Left lung (tissue), 10 donors: ENCODE results near the gene PRRT3. TPM values are rescaled to one million over a fixed set of nuclear protein-coding genes. Genes with fewer than 3 reads are reported as not detected.
A peak's percentile ranks its signal among the peaks of the same experiment; 100 is the strongest.

Source experiments
- ATAC-seq: fragments of 200-7000 bp; cut with Tn5 transposase; one replicate; pipeline ENCODE4 v1.9.1; 2020; ENCODE audit warnings: moderate library complexity
- DNase-seq, 4 donors: peaks; one replicate each; pipeline ENCODE4 v3.0.0-alpha.2; 2013 to 2020
- H3K27ac ChIP-seq, 2 donors: fragments of 200-600 bp; sonication (generic) in 1 of 2; one replicate each; pipeline versions ENCODE4 v1.5.0 to v1.8.0; 2020 to 2021
- H3K27me3 ChIP-seq, 2 donors: fragments of 200-600 bp; sonication (generic) in 1 of 2; one replicate each; pipeline versions ENCODE4 v1.5.0 to v1.8.0; 2020 to 2021
- H3K36me3 ChIP-seq, 2 donors: fragments of 200-600 bp; sonication (generic) in 1 of 2; one replicate each; pipeline versions ENCODE4 v1.5.0 to v1.8.0; 2020 to 2021
- H3K4me1 ChIP-seq, 2 donors: fragments of 200-600 bp; one replicate each; pipeline ENCODE4 v1.8.0; 2021
- H3K4me3 ChIP-seq, 2 donors: fragments of 200-600 bp; sonication (generic) in 1 of 2; one replicate each; pipeline versions ENCODE4 v1.5.0 to v1.8.0; 2020 to 2021; ENCODE audit warnings: mild to moderate bottlenecking in 1 of 2
- H3K9me3 ChIP-seq, 2 donors: fragments of 200-600 bp; sonication (generic) in 1 of 2; one replicate each; pipeline versions ENCODE4 v1.5.0 to v1.8.0; 2020 to 2021
- CTCF ChIP-seq, 2 donors: fragments of 200-600 bp; sonication (generic) in 1 of 2; IDR thresholded peaks; one replicate each; pipeline versions ENCODE4 v1.5.0 to v1.8.0; 2021; ENCODE audit warnings: antibody characterized with exemption in 2 of 2
- intact Hi-C, 2 donors: fragments of 100-400 bp; cut with DNase I; formaldehyde crosslinking; loops; one replicate each; pipeline versions ENCODE4 v1.11.2 to v1.14.2; 2022
- polyA plus RNA-seq, 6 donors: library from polyadenylated mRNA; unstranded; fragments of 120-200 nt; gene quantifications; one replicate each; pipeline ENCODE4 v1.2.1, GENCODE V29; 2013; ENCODE audit not compliant: insufficient read length in 6 of 6
- total RNA-seq, 2 donors: library from RNA; stranded (reverse); fragmentation: NEBNext Ultra II Directional; extraction: Animal tissue kit (Norgen Biotek cat#: 25700); gene quantifications; one replicate each; pipeline ENCODE4 v1.2.1, GENCODE V29; 2021
- donor health status: DM: no; HTN: yes; CAD: no.
- donor health status: DM: no; HTN: no; CAD: no.

The PRRT3 gene
- total and polyA plus RNA-seq, 8 donors: 1.8 to 4.6 (median 4.2) TPM

DNA sequence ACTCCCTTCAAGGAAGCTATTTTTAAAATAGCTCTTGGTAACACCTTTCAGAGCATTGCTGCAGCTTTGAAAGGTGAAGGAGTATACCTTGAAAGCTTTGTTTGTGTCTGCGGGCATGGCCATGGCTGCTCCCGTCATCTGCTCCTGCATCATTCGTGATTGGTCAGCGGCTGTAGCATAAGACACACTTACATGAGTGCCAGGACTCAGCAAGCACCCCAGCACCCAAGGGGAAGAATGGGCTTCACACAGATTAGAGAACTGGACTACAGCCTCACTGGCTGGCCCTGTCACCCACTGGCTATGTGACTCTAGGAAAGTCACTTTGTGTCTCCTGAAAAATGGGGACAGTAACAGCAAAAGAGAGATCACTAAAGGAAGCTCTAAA is 17.4 kb upstream of the PRRT3 start:
- Histone ChIP-seq H3K4me3 (no peak overlapping the region), H3K9me3 (no peaks in the 10 kb centered on the region), H3K4me1 (no peaks in the 10 kb centered on the region), H3K27ac (peak overlapping the region; percentile 43 to 50), H3K36me3 (peaks cover 5 to 95% of the 10 kb centered on the region in 2 donors), H3K27me3 (no peaks in the 10 kb centered on the region)
- intact Hi-C loops: no loop called here
- DNase-seq (no peak), ATAC-seq (no peak)
- no peak for TF ChIP-seq CTCF (IDR thresholded peaks at IDR 0.05)

DNA sequence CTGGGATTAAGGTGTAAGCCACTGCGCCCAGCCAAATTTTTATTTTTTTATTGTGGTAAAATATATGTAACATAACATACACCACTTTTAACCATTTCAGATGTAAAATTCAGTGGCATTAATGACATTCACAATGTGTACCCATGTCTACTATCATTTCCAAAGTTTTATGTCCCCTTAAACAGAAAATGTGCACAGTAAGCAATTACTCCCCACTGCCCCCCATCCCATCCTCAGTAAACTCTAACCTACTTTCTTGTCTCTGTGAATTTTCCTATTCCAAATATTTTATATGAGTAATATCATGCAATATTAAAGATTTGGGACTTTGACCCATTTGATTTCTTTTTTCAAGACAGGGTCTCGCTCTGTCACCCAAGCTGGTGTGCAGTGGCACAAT is 14.6 kb upstream of the PRRT3 start:
- no peak for TF ChIP-seq CTCF (IDR thresholded peaks at IDR 0.05)
- DNase-seq (no peak), ATAC-seq (no peak)
- Histone ChIP-seq H3K4me1 (no peaks in the 10 kb centered on the region), H3K4me3 (no peak overlapping the region), H3K9me3 (no peaks in the 10 kb centered on the region), H3K36me3 (peaks cover 5 to 93% of the 10 kb centered on the region in 2 donors), H3K27me3 (no peaks in the 10 kb centered on the region), H3K27ac (no peak overlapping the region)
- intact Hi-C loops: no loop called here

DNA sequence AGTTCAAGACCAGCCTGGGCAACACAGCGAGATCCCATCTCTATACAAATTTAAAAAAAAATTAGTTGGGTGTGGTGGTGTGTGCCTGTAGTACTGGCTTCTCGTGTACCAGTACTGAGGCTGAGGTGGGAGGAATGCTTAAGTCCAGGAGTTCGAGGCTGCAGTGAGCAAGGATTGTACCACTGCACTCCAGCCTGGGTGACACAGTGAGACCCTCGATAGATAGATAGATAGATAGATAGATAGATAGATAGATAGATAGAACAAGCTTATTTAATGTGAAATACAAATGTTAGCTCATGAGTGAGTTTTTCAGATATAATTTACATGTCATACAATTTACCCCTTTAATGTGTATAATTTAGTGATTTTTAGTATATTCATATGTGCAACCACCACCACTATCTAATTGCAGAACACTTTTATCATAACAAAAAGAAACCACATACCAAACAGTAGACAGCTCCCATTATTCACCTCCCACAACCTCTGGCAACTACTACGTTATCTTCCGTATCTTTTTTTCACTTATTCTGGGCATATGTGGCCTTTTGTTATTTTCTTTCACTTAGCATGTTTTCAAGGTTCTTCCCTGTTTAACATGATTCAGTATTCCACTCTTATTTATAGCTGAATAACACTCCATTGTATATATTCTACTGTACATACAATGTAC is 13.1 kb upstream of the PRRT3 start:
- Histone ChIP-seq H3K4me3 (no peak overlapping the region), H3K9me3 (no peaks in the 10 kb centered on the region), H3K36me3 (peaks cover 5 to 88% of the 10 kb centered on the region in 2 donors), H3K27me3 (no peaks in the 10 kb centered on the region), H3K4me1 (no peaks in the 10 kb centered on the region), H3K27ac (no peak overlapping the region)
- DNase-seq (no peak), ATAC-seq (no peak)
- intact Hi-C loops: no loop called here
- TF ChIP-seq CTCF (IDR thresholded peaks at IDR 0.05): no peak

DNA sequence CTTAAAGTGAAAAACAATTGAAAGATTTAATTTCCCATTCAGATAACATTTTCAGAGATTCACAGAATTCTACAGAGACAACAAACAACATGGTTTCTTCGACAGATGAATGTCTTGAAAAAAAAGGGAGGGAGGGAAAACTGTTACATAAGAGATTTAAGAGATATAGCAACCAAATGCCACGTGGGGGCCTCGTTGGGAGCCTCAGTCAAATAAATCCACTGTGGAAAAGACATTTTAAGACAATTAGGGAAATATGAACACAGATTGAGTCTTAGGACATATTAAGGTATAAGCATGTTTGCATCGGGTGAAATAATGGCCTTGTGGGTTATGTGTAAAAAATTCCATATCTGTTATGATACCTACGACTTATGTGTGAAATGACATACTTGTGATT is 5.0 kb upstream of the PRRT3 start:
- no peak for TF ChIP-seq CTCF (IDR thresholded peaks at IDR 0.05)
- Histone ChIP-seq H3K9me3 (no peaks in the 10 kb centered on the region), H3K27ac (no peak overlapping the region), H3K4me3 (no peak overlapping the region), H3K4me1 (peaks cover under 1 to 3% of the 10 kb centered on the region in 2 donors), H3K27me3 (peaks cover 0 to 2% of the 10 kb centered on the region in 2 donors), H3K36me3 (peaks cover 0 to 14% of the 10 kb centered on the region in 2 donors)
- ATAC-seq (no peak), DNase-seq (no peak)
- intact Hi-C loops: no loop called here

DNA sequence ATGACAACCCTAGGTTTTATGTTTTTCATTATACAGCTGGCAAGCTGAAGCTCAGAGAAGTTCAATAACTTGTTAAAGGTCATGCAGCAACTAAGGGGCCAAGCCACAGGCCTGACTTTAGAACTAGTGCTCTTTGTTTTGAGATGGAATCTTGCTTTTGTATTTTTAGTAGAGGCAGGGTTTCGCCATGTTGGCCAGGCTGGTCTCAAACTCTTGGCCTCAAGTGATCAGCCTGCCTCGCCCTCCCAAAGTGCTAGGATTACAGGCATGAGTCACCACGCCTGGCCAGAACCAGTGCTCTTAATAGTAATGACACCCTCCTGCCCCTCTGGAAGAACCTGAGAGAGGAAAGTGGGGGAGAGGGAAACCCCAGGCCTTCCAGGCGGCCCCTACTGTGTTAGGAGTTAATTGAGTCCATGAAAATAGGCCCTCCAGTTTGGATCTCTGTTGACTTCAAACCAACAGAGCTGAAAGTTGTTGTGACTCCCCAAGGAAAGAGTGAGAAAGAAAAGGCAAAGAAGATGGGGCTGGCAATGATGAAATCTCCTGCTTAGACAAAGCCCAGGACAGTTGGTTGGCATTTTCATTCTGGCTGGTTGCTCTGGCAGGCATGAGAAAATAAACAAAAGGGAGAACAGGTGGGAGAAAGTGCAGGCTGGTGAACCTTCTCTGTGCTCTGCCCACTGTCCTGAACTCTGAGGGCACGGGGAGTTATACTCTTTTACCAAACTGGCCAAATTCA is 3.6 kb upstream of the PRRT3 start:
- H3K4me3 ChIP-seq: no peak overlapping the region
- peaks cover 0 to 17% of the 10 kb centered on the region in 2 donors for H3K27me3 ChIP-seq
- TF ChIP-seq CTCF (IDR thresholded peaks at IDR 0.05): no peak
- H3K4me1 ChIP-seq: peaks cover 8 to 13% of the 10 kb centered on the region in 2 donors
- H3K36me3 ChIP-seq: no peaks in the 10 kb centered on the region
- ATAC-seq (peak; percentile 51), DNase-seq (no peak)
- no peak overlapping the region for H3K27ac ChIP-seq
- intact Hi-C loops: no loop called here
- H3K9me3 ChIP-seq: no peaks in the 10 kb centered on the region
